Myocyte (in vitro differentiated cells): ENCODE results near the gene GDF11. TPM values are rescaled to one million over a fixed set of nuclear protein-coding genes. Genes with fewer than 3 reads are reported as not detected.

Experiments
- DNase-seq: peaks from one replicate; pipeline ENCODE4 v3.0.0-alpha.2; 2012; ENCODE audit warnings: low read depth
- total RNA-seq: library from RNA; depleted of rRNA; stranded (reverse); fragments of >200 nt; gene quantifications from 2 replicates; pipeline ENCODE4 v1.2.3, GENCODE V29; 2014

The GDF11 gene
- total RNA-seq, 1 donor from 2014 or later: 6.6 TPM

GRCh38 chr12:55721601-55722213, 21.2 kb upstream of the GDF11 start:
- DNase-seq: peak; percentile 62

GRCh38 chr12:55722948-55723347, 20.0 kb upstream of the GDF11 start:
- DNase-seq: peak; percentile 54

DNA sequence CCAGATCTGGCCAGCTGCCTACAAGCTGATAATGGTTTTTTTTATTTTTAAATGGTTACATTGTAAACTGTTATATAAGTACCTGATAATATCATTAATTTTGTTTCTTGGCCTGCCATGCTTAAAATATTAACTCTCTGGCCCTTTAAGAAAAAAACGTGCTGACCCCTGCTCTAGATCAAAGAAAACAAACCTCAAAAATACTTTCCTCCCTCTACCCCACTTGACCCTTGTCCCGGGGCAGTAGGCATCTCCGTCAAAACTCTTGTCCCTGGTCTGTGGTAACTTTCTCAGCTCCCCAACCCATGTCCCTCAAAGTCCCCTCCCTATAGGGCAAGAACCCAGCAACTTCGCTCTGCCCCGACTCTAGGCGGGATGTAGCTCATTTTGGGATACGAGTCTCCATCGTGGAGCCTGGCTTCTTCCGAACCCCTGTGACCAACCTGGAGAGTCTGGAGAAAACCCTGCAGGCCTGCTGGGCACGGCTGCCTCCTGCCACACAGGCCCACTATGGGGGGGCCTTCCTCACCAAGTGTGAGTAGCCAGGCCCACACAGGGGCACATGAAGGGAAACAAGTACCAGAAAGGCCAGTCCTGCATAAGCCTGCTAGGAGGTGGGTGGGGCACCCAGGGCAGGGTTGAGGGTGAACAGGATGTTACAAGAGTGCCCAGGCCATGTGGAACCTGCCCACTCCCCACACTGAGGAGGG, 19.3 kb upstream of the GDF11 start:
- peak; percentile 68 for DNase-seq

GRCh38 chr12:55724226-55724939, 18.5 kb upstream of the GDF11 start:
- peak; percentile 85 for DNase-seq

DNA sequence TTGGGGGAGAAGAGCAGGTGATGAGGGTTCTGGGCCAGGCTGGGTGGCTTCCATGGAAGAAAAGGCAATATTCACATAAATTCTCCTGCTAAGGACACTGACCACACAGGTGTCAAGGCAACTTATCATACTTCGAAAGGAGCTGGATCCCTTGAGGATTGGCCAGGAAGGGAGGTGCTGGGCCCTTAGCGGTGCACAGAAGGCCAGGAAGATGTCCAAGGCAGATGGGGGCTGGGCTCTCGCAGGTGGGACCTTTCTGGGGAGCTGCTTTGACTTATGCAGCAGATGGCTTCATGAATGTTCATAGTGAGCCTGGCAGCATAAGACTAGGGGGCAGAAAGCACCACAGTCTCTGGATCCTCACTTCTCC, 18.0 kb upstream of the GDF11 start:
- DNase-seq: peak; percentile 66

GRCh38 chr12:55725556-55725955, 17.4 kb upstream of the GDF11 start:
- DNase-seq: peak; percentile 41

DNA sequence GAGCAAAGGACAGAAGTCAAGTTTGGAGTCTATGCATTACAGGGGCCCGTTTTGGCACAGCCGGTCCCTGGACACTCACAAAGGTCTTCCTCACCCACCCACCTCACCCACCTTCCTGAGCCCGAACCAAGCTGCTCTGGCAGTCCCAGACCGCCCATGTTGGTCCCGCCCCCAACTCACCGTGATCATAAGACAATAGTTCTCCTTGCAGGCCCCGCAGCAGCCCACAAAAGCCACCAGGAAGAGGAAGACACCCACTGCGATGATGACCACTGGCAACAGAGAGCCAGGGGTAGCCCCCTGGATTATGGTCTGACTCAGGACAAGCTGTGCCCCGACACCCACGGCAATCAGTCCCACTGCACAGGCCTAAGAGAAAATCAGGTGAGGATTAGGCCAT, 16.0 kb upstream of the GDF11 start:
- DNase-seq: peak; percentile 53

GRCh38 chr12:55727643-55728185, 15.2 kb upstream of the GDF11 start:
- DNase-seq: peak; percentile 70

DNA sequence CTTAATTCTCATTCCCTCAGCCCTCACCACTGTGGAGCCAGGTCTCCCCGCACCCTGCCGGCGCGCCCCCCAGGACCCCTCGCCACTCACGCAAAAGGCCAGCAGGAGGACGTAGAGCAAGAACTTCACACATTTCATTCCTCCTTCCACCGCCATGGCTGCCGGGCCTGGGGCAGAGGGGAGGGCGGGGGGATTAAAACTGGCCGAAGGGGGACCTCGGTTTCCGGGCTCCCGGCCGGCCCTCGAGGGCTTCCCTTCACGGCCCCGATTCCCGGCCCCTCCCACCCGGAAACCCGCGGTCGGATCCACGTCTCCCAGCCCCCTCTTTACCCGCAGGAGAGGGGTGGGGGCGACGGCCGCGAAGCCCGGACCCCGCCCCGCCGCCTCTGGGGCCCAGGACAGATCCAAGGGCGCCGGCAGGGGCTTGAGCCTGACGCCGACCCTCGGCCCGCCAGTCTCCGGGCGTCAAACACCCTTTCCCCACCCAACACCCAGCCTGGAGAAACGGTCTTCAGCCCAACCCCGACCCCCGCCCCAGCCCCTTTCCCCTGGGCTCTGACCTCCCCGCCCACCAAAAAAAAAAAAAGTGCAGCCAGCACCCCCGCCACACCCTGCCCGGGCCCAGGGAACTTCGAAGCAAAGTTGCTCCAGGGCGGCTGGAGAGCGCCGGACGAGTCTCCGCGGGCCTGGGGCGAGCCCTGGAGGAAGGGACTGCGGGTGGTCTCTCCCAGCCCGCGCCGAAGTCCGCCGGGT, 14.6 kb upstream of the GDF11 start:
- peak; percentile 84 for DNase-seq

DNA sequence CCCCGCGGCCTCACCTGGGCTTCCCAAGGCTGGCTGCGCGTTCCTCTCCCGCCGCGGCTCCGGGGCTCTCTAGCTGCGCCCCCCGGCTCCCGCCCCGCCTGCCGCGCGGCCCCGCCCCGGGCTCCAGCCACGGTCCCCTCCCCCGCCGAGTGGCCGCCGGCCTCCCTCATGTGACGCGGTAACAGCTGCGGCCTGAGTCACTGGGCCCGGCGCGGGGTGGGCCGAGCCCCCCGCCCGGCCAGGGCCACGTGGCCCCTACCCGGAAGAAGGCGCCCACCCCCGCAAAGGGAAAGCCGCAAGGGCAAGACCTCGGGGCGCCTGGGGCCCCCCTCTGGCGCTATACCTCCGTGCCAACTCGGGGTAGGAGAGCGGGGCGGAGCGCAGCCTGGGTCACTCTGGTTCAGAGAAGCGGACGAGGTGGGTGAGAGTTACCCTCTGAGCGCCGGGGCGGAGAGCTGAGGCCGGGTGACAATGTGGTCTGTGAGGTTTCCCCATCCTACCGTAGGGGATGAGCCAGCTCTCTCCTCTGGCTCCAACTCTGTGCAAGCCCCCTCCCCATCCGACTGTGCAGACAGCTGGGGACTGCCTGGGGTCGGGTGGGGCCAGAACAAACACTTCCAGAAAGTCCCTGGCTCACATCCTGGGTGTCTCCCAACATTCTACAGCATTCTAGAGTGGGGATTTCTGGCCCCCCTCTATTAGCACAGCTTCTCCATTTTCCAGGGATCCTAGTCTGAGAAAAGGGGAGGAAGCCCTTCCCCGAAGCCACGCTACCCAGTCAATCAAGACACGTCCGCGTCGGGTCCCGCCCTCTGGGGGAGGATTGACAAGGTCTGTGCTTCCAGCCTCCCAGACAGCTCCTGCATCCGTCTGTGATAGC, 13.7 kb upstream of the GDF11 start, which contains the start of gene CD63:
Gene CD63 (minus strand): TSS at position 71 of the 880 bp plus-strand sequence. CDS start 668 bp downstream, outside the sequence.
- peak; percentile 98 for DNase-seq

GRCh38 chr12:55729819-55730818, 12.8 kb upstream of the GDF11 start:
- peak; percentile 76 for DNase-seq

GRCh38 chr12:55732288-55732687, 10.6 kb upstream of the GDF11 start:
- no peak for DNase-seq

- no peak for DNase-seq
These were observed 9.8 kb upstream of the GDF11 start for GRCh38 chr12:55733021-55733555.

GRCh38 chr12:55733858-55734257, 9.1 kb upstream of the GDF11 start:
- no peak for DNase-seq

DNA sequence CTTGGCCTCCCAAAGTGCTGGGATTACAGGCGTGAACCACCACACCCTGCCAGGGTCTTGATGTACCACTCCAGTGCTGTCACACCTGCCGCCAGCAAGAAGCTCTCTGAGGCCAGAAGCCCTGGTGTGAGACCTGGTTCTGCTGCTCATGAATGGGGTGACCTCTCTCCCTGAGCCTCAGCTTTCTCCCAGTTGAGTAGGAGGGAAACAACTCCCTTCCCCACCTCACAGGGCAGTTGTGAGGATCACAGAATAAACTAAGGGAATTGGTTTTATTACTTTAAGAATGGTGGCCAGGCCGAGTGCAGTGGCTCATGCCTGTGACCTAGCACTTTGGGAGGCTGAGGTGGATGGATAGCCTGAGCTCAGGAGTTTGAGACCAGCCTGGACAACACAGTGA, 8.3 kb upstream of the GDF11 start:
- no peak for DNase-seq

DNA sequence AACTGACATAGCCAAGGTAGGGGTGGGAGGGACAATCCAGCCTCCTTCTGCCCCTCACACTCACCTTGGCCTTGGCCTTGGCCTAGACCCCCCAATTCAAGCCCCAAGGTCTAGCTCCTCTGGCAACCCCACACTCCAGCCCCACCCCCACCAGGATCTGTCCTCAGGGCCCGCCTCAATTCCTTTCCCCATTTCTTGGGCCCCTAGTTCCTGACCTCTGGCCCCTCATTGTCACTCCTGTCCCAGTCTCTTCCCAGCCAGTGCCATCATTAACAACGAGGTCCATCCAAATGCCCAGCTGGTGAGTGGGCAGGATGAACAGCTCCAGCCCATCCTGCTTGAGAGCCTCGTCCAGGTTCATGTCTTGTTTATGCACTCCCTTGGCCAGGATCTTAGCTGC, 6.8 kb upstream of the GDF11 start:
- no peak for DNase-seq

- peak; percentile 84 for DNase-seq
These were observed 5.9 kb upstream of the GDF11 start for GRCh38 chr12:55736780-55737580.

DNA sequence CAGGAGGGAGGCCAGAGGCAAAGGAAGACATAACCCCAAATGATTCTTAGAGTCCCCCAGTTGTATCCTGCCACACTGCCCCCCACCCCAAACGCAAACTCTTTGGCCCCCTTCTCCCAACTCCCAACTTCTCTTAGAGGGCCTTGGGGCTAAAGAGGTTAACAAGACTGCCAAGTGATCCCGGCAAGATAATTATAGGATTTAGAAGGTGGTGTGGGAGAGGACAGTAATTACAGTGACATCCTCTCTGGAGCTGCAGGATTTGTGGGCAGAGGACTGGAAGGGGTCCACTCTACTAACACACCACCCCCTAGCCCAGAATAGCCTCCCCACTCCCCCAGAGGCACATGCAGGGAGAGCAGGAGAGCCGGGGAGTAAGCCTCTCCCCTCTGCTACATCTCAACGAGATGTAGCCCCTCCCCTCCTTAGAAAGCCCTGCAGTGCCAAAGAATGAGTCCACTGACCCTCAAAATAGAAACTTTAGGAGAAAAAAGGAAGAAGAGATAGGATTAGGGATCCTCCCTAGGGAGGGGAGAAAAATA, 5.3 kb upstream of the GDF11 start:
- DNase-seq: peak; percentile 50
